Fibroblast of lung (primary cell): Measurements from ENCODE around the gene NPEPL1. TPM values are rescaled to one million over a fixed set of nuclear protein-coding genes. Genes with fewer than 3 reads are reported as not detected.

Source experiments
- DNase-seq, 2 donors: peaks; one replicate each; pipeline versions ENCODE4 v3.0.0 to v3.0.0-alpha.2; 2010; ENCODE audit warnings: low read depth in 2 of 2
- H2AFZ ChIP-seq: 2 replicates; pipeline ENCODE4 v1.5.1; 2012; ENCODE audit warnings: low read length, control low read depth, inconsistent platforms
- H3K27ac ChIP-seq: 2 replicates; pipeline ENCODE4 v1.5.1; 2011; ENCODE audit warnings: low read length, control low read depth; ENCODE audit not compliant: insufficient read depth
- H3K27me3 ChIP-seq: 2 replicates; pipeline ENCODE4 v1.5.1; 2011; ENCODE audit warnings: mild to moderate bottlenecking, low read length; ENCODE audit not compliant: control insufficient read depth, insufficient read depth
- H3K36me3 ChIP-seq: 2 replicates; pipeline ENCODE4 v1.5.1; 2011; ENCODE audit warnings: low read length; ENCODE audit not compliant: control insufficient read depth, insufficient read depth
- H3K4me1 ChIP-seq: 2 replicates; pipeline ENCODE4 v1.5.1; 2011; ENCODE audit warnings: low read length; ENCODE audit not compliant: control insufficient read depth, insufficient read depth; ENCODE audit errors: extremely low read depth
- H3K4me2 ChIP-seq: 2 replicates; pipeline ENCODE4 v1.5.1; 2011; ENCODE audit warnings: low read length, control low read depth; ENCODE audit not compliant: insufficient read depth; ENCODE audit errors: extremely low read depth
- H3K4me3 ChIP-seq, 4 experiments: fragments of 200-600 bp in 1 of 4; sonication (generic) in 1 of 4; replicated peaks in 1 of 4; 2 replicates each; pipeline ENCODE4 v1.5.1; 2011 to 2016; ENCODE audit warnings: low read length in 4 of 4, low read depth in 3 of 4, mild to moderate bottlenecking in 3 of 4, control low read depth in 2 of 4, inconsistent platforms in 1 of 4, mixed read lengths in 1 of 4; ENCODE audit not compliant: insufficient read depth in 1 of 4; ENCODE audit errors: control extremely low read depth in 1 of 4
- H3K79me2 ChIP-seq: 2 replicates; pipeline ENCODE4 v1.5.1; 2012; ENCODE audit warnings: mild to moderate bottlenecking, low read length, inconsistent platforms; ENCODE audit not compliant: control insufficient read depth, insufficient read depth
- H3K9ac ChIP-seq: 2 replicates; pipeline ENCODE4 v1.5.1; 2011; ENCODE audit warnings: mild to moderate bottlenecking, low read length, control low read depth; ENCODE audit not compliant: insufficient read depth
- H3K9me3 ChIP-seq: 2 replicates; pipeline ENCODE4 v1.5.1; 2012; ENCODE audit warnings: low read depth, low read length; ENCODE audit not compliant: control insufficient read depth, insufficient read depth
- H4K20me1 ChIP-seq: 2 replicates; pipeline ENCODE4 v1.5.1; 2011; ENCODE audit warnings: low read length; ENCODE audit not compliant: control insufficient read depth, insufficient read depth; ENCODE audit errors: extremely low read depth
- CTCF ChIP-seq, 2 donors: IDR thresholded peaks in 1 of 2; conservative IDR thresholded peaks in 1 of 2; 1 replicate in 1 of 2; 2 replicates in 1 of 2; pipeline ENCODE4 v1.5.1; 2011 to 2012; ENCODE audit warnings: low read length in 2 of 2, control low read depth in 1 of 2, inconsistent platforms in 1 of 2, low read depth in 1 of 2, mild to moderate bottlenecking in 1 of 2
- EZH2 ChIP-seq: IDR thresholded peaks from 2 replicates; pipeline ENCODE4 v1.5.1; 2012; ENCODE audit warnings: low read length, control low read depth, mild to moderate bottlenecking; ENCODE audit errors: missing control alignments
- polyA plus RNA-seq, 2 donors: library from polyadenylated mRNA; depleted of rRNA in 1 of 2; stranded (reverse) in 1 of 2; unstranded in 1 of 2; fragments of >200 nt; gene quantifications; 2 replicates each; pipeline ENCODE4 v1.2.1, GENCODE V29; 2011 to 2012; ENCODE audit warnings: missing spikeins in 1 of 2
- total RNA-seq: library from RNA; depleted of rRNA; stranded (reverse); fragments of >200 nt; gene quantifications from 2 replicates; pipeline ENCODE4 v1.2.1, GENCODE V29; 2014

The NPEPL1 gene
- total and polyA plus RNA-seq, 2 donors (not counting 1 experiment from before 2014, with no cell fraction given) = 2.9 to 24.6 TPM

DNA sequence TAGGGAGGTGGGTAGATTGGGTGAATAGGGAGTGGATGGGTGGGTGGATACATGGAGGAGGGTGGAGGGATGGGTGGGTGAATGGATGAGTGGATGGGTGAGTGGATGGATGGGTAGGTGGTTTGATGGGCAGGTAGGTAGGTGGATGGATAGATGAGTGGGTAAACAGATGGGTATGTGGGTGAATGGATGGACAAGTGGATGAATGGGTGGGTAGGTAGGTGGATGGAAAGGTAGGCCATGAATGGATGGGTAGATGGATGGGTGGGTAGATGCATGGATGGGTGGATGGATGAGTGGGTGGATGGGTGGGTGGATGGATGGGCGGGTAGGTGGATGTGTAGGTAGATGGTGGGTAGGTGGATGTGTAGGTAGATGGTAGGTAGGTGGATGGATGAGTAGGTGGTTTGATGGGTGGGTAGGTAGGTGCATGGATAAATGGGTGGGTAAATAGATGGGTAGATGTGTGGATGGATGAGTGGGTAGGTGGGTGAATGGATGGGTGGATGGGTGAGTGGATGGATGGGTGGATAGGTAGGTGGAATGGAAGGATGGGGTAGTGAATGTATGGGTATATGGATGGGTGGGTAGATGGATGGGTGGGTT, 51.4 kb downstream of the NPEPL1 start:
- no peak for DNase-seq
- no peak overlapping the region for H3K4me3 ChIP-seq
- no peaks in the 10 kb centered on the region for H3K4me1 ChIP-seq
- no peaks in the 10 kb centered on the region for H3K36me3 ChIP-seq
- H3K27ac ChIP-seq = no peak overlapping the region
- H4K20me1 ChIP-seq = no peaks in the 10 kb centered on the region
- TF ChIP-seq EZH2 = no peak
- TF ChIP-seq CTCF (conservative IDR thresholded peaks at IDR 0.05 in 1 of 2, IDR thresholded peaks at IDR 0.05 in 1 of 2; ENCODE audit: low read depth in 1 of 2, low read length in 2 of 2) = no peak
- H3K4me2 ChIP-seq = no peak overlapping the region
- no peaks in the 10 kb centered on the region for H3K9me3 ChIP-seq
- peaks cover 6% of the 10 kb centered on the region for H3K27me3 ChIP-seq
- H3K79me2 ChIP-seq = no peaks in the 10 kb centered on the region
- no peak overlapping the region for H3K9ac ChIP-seq
- no peak overlapping the region for H2AFZ ChIP-seq

DNA sequence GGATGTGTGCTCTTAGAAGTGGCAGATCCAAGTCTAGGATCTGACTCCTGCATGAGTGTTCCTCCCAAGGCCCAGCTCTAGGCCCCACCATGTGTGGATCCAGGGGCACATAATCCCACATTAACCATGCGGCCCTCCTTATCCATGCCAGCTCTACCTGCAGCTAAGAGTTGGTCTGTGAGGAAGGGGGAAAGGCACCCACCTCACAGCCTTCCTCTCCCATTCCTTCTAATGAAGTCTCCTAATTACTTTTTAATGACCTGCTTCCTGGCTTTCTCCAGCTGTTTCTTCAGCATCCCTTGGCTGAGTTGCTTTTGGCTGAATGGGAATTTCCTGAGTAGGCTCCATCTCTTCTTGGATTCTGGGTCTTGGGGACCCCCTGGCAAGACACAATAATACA, 52.2 kb downstream of the NPEPL1 start:
- Histone ChIP-seq H3K4me2 (no peak overlapping the region), H2AFZ (no peak overlapping the region), H3K27ac (no peak overlapping the region), H3K9ac (no peak overlapping the region), H3K4me1 (no peaks in the 10 kb centered on the region), H3K79me2 (no peaks in the 10 kb centered on the region), H3K4me3 (no peak overlapping the region), H4K20me1 (no peaks in the 10 kb centered on the region), H3K27me3 (peaks cover 6% of the 10 kb centered on the region), H3K36me3 (no peaks in the 10 kb centered on the region), H3K9me3 (no peaks in the 10 kb centered on the region)
- DNase-seq = no peak
- no peak for TF ChIP-seq CTCF (conservative IDR thresholded peaks at IDR 0.05 in 1 of 2, IDR thresholded peaks at IDR 0.05 in 1 of 2; ENCODE audit: low read depth in 1 of 2, low read length in 2 of 2)
- no peak for TF ChIP-seq EZH2

- Histone ChIP-seq H3K9me3 (no peaks in the 10 kb centered on the region), H3K36me3 (no peaks in the 10 kb centered on the region), H3K9ac (no peak overlapping the region), H3K4me1 (no peaks in the 10 kb centered on the region), H3K27ac (no peak overlapping the region), H3K79me2 (no peaks in the 10 kb centered on the region), H3K27me3 (peaks cover 12% of the 10 kb centered on the region), H4K20me1 (peaks cover 1% of the 10 kb centered on the region), H2AFZ (no peak overlapping the region), H3K4me3 (no peak overlapping the region), H3K4me2 (no peak overlapping the region)
- no peak for TF ChIP-seq CTCF (conservative IDR thresholded peaks at IDR 0.05 in 1 of 2, IDR thresholded peaks at IDR 0.05 in 1 of 2; ENCODE audit: low read depth in 1 of 2, low read length in 2 of 2)
- TF ChIP-seq EZH2 = no peak
- no peak for DNase-seq
Measured at GRCh38 chr20:58745391-58745790, 52.8 kb downstream of the NPEPL1 start.
